Stimulated activated CD4-positive, alpha-beta T cell treated with anti-CD3 and anti-CD28 coated beads, TNF-alpha, amount 100 ng/mL, for 4 hours (primary cell): ENCODE data around the gene GALNT16.

ENCODE experiments used
- DNase-seq, 3 experiments: peaks; one replicate each; pipeline ENCODE4 v3.0.0-alpha.2; 2020; ENCODE audit warnings: low read depth in 3 of 3

Gene GALNT16

DNA sequence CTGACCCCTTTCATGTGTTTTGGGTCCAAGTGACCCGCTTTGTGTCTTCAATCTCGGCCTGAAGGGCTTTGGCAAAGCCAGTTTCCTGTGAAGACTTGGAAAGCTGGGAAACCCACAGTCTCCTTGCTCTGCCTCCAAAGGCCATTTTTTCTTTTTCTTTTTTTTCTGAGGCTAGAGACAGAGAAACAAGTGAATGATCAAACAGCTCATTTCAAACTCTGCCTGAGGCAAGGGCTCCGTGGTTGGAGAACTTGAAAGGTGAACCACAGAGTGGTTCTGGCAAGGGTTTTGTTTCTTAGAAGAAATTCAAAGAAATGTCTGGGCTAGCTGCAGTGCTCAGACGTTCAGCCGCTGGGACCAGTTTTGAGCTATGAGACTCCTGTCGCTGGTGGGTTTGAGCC is 75.4 kb downstream of the GALNT16 start:
- no peak for DNase-seq

DNA sequence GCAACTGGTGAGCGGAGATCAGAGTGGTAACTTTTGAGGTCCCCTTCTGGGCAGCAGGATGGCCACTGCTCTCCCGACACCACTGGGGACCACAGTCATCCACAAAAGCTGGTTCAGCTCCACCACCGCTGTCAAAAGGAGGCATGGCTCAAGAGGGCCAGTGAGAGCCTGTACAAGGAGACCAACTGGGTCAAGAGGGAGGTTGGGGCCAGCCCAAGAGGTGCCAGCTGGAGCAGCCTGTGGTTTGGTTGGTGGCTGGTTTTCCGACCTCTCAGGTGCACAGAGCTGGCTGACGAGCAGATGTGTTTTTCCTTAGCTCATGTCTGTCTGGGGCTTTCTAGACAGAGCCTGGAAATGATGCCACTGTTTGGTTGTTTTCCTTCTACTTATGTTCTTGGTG is 78.0 kb downstream of the GALNT16 start:
- DNase-seq, result no peak

DNA sequence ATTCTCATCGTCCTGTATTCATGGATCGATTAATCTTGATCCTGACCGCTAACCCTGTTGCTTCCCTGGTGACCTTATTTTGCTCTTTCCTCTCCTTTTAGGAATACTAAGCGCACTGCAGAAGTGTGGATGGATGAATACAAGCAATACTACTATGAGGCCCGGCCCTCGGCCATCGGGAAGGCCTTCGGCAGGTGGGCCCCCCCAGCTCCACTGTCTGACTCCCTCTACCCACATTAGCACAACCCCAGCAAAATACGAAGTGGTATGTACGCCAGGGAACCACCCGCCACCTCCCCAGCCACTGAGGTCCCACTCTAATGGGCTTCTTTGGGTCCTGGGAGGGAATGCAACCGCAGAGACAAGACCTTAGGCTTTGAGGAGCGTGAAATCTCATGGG is 79.5 kb downstream of the GALNT16 start:
- DNase-seq, result no peak

DNA sequence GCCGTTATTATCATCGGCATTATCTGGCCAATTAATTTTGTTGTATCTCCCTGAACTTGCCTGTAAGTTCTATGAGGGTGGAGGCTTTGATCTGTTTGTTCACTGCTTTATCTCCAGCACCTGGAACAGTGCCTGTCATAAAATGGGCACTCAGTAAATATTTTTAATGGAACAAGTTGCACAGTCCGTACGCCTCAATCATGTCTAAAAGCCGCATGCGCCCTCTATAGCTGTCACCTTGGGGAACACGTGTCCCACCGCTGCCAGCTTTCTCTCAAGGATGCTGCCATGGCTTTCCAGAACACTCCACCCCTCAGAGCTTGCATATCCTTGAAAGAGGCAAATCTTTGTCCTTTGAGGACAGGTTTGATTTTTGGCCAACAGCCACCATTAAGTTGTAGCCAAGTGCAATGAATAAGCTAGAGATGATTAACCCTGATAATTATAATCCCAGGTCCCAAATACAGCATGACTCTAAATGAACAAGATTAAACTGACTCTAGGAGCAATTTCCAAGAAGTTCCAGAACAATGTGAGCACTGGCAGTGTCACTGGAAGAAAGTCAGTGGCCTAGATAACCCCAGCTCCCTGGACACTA is 83.1 kb downstream of the GALNT16 start:
- DNase-seq, result no peak

DNA sequence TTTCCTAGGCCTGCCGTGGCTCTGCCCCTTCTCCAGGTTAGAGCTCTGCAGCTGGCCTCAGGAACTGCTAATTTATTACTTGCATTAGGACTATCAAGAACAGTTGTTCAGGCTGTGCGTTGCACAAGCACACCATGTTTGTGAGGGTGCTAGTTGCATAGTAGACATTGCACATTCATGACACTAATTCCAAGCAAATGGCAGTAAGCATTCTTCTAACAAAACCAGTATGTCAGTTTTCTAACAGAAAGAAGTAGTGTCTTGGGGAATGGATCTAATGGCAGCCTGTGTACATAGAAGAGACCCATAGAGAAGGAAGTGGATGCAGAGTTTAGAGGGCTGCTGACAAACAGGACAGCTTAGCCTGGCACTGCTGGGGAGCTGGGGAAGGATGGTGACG is 84.2 kb downstream of the GALNT16 start:
- no peak for DNase-seq

DNA sequence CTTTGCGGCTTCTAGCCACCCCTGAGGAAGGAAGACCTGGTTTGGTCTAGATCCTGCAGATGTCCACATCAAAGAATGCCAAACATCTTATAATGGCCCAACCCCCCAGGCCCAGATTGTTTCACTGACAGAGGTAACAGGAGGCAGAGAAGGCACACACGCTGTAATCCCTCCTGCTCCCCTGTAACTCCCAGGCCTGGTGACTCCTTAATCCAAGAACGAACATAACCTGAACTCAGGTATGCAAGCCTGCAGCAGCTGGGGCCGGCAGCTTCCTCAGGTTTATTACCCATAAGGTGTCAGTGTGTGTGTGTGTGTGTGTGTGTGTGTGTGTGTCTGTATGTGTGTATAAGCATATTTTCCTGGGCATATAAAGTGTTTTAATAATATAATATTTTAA is 85.4 kb downstream of the GALNT16 start:
- no peak for DNase-seq

DNA sequence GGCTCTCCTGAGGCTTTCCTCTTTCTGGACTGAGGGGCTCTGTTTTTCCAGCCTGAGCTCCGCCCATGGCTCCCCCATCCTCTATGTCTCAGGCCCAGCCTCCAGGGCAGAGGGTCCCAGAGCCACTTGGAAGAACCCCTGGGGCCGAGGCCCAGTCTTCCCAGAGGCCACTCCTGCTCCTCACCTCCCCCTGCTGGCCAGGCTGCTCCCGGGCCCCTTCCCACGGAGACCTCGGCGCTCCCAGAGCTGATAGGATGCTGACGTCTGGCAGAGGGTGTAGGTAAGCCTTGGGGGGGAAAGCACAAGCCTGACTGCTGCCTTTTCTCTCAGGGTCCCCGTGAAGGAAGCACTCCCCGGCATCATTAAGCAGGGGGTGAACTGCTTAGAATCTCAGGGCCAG is 86.8 kb downstream of the GALNT16 start:
- DNase-seq, result no peak

DNA sequence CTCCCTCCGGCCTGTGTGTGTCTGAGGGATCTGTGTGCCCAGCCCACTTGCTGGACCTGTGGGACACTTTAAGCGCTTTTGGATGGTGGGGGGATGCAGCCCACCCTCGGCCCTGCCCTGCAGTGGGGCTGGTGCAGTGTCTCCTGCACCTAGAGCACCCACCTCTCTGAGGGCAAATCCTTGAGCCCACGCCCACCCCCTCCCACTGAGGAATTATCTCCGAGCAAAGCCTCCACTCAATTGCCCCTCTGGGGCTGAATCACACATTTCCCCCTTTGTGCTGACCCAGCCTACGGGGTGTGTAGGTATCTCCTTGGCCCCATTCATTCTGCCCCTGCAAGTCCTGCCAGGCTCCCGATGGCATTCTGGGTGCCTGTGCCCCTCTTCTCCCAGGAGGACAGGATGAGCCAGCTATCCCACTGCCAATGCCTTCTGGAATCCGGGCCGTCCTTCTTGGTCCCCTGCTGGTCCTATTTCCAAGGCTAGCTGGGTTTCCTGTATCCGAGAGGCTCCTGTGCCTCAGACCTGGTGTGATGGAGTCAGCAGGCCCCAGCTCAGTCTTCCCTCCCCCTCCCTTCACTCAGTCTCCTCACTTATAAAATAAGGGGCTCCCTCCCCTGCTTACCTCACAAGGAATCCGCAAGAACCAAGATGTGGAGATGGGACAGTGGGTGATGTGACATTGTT is 89.3 kb downstream of the GALNT16 start:
- DNase-seq, result no peak

DNA sequence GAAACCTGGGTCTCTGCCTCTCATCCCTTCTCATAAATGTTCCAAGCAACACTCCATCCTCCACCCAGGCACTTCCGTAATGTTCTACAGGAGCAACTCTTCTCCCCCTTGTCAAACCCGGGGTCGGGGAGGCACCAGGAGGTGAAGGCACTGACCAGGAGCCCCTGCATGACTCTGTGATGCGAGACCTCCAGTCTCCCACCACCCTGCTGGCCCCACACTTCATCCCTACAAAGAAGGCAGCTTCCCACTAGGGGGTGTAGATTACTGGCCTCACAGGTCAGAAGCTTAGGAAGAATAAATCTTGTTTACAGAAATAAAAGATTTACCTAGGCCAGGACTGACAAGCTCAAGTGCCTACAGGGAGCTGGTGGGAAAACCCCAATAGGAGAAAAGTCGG is 90.9 kb downstream of the GALNT16 start:
- DNase-seq, result no peak

DNA sequence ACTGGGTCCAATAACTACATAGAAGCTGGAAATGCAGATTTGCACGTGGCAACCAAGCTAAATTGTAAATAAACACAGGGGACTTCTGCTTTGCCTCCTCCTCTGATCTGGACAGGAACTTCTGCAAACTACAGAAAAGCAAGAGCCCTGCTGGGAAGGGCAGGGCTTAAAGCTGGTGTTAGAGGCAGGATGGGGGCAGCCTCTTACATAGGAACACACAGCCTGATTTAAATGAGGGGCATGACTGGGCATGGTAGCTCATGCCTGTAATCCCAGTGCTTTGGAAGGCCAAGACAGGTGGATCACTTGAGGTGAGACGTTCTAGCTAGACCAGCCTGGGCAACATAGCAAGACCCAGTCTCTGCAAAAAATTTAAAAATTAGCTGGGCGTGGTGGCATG is 91.4 kb downstream of the GALNT16 start:
- no peak for DNase-seq

DNA sequence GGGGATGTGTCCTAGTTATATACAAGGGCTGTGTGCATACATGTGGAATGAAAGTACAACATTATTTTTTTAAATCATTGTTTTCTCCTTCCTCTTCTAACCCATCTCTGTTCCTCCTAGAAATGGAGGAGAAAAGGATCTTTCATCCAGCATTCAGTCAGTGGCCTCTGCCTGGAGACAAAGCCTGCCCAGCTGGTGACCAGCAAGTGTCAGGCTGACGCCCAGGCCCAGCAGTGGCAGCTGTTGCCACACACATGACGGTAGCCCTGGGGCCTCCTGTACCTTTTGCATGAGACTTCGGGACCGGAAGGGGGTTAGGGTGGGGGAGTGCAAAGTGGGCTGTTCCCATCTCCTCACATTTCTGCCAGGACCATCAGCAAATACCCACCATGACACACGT is 92.0 kb downstream of the GALNT16 start:
- no peak for DNase-seq

DNA sequence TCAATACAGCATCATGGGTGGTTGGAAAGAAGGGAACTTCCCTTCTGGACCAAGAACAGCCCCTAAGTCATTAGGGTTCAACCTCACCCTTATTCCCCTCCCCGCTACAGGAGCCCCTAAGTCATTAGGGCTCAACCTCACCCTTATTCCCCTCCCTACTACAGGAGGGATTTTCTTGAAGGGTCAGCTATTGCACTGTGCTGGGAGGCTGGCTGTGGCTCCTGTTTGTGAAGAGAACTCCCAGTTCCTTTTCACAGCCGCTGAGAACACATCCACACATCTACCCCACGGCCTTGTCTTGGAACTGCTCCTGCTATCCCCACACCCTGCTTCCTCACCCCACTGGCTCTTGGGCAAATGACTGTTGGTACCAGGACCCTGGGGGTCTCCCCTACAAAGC is 93.2 kb downstream of the GALNT16 start:
- DNase-seq, result no peak

DNA sequence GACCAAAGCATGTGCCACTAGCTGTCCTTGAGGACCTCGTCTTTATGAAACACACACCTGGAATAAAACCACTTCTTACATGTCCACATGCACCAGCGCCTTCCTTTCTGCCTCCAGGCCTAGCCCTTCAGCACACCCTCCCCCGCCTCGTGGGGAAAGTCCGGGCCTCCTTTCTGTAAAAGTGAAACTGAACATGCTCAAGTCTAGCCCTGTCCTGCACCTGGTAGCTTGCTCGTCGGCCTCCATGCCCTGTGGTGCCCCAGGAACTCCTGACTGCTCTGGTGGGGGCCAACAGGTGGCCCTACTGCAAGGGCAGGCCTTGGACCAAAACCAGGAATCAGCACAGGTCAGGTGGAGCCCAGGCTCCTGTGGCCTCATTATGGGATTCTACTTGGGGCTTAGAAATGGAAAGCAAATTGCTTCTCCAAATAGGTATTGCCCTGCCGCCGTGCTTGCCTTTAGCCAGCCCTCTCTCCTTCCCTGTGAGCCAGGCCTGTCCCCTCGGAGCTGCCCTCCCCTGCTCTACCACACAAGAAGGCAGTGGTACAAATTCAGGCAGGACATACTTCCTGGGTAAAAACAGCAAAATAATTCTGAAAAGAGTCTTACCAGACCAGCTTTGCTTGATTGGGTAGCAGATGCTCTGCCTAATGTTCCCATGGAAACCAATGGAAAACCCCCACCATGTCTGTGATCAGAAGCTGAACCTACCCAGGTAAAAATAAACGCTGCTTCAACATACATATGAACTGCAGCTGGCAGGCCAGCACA is 94.6 kb downstream of the GALNT16 start:
- peak; percentile 26 to 52 (median 37) for DNase-seq

DNA sequence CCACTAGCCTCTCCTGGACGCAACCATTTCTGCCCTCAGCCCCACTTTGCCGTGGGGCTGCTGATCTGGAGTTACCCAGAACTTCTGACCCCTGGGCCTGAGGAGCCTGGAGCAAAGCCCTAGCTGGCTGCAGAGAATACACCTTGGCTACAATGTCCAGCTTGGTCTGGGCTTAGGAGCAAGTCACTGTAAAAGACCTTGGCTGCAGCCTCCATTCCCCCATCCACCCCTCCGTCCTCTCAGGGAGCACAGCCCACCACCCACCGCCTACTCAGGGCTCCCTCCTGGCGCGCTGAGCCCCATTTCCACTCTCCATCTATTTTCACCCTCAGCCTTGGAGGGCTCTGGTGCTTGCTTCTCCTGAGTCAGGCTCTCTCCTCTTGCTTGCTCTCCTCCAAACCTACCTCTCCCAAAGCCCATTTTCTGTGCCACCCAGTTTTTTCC is 95.2 kb downstream of the GALNT16 start:
- no peak for DNase-seq

DNA sequence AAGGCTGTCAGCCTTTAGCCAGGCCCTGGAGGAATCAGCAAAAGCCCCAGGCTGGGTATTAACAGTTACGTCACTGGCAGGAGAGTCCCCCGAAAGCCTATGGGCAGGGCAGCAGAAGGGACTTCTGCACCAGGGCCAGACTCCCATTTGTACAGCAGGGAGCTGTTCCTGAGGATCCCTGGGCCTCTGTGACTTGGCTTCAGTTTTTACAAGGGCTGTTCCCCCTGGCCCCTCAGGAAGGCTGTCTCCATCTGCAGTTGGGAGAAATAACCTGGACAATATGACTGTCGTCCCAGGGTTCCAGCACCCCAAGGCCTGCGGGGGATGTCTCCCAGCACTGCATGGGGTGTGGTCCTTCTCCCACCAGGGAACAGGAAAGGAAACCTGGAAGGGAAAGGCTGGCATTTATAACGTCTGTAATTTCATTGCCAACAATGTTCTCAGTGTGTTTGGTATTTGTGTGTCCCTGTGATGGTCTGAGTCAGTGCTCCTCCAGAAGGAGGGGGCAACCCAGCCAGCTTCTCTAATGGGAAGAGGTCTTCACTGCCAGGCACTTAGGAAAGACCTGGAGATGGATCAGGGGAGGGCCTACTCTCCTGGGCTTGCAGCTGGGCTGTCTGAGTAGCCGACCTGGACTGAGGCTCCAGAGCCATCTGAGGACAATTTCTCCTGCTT is 95.8 kb downstream of the GALNT16 start:
- DNase-seq, result no peak

DNA sequence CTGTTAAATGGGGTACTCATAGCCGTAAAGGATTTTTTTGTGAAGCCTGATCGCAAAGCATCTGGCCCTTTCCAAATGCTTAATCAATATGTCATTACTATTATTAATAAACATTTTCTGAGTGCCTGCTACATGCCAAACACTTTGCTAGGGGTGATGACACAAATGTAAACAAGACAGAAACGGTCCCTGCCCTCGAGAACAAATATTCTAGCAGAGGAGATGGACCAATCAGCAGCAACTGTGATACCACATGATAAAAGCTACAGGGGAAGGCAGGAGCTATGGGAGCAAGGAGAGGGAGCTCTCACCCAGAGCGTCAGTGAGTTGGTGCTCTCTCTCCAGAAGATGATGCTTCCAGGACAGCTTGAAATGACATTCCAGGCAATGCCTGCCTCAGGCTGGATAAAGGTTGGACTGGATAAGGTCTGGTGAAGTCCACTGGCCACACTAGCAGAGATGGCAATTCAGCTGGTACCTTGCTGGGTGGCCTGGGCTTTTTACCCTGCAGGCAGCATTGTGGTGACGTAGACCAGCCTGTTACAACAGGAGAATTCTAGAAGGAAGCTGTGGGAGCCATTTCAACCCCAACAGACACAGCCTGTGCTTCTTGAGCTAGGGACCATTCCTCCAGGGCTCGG is 97.1 kb downstream of the GALNT16 start:
- no peak for DNase-seq

DNA sequence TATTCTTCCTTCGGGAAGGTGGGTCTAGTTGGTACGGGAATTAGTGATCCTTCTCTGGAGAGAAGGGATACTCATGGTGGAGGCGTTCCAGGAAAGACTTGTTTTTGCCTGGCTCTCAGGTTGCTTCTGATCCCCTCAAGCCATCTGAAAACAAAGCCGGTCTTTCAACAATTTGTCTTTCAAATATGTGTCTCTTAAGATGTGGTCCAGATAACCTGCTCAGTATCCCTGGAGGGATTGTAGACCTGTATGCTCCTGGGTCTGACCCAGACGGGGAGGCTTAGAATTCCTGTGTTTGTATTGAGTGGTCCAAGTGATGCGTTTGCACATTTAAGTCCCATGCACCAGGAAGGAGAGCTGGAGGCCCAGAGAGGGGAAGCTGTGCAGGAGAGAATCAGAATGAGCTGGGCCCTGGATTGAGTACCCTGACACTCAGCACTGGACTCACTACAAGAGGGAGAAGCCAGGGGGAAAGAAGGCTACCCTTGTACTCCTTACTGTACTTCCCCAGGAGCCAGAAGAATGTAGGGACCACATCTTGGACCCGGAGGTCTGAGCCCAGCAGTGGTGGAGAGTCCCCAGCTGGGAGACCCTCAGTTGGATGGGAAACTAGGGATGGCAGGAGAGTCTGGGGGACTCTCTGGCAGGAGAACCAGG is 97.7 kb downstream of the GALNT16 start:
- no peak for DNase-seq

DNA sequence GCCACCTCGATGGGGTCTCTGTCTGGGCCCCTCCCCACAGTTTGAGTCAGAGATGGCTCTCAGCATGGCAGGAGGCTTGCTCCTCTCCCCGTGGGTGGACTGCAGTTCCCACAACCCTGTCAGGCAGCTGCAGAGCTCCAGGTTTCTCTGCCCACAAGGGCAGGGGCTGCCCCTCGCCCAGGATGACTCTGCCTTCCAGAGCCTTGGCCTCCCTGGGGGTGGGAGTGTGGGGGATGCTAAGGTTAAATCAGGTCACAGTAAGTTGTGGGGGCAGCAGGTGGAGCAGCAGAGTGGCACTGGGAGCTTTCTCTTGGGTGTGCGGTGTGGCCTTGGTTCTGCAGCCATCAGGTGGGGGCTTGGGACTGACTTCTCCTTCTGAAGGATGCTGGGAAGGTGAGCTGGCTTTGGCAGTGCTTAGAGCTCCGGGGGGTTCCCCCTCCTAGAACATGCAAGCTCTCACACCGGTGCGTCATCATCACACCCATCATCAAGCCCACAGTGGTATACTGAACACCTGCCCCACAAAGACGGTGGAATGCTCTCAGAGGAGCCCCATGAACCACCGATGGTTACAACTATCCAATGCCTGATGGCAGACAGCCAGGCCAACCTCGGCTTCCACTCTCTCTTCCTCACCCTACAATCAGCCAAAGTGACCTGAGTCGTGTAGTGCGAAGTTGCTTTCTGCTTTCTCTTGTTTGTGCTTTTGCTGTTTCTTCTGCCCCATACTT is 98.4 kb downstream of the GALNT16 start:
- no peak for DNase-seq

DNA sequence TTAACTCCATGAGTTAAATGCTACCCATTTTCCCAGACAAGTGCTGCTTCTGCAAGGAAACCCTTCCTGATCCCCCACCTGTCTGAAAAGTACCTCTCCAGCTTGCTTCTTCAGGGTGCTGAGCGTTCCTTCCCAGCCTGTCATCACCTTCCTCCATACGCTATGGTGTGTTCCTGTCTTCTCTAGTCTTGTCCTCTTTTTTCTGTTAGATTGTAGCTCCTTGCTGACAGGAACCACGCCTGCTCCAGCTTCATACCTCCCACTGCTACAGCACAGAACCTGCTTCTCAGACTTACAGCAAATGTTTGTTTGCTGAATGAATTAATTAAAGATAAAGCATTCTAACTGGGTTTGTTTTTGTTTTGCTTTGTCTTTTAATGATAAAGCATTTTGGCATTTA is 99.0 kb downstream of the GALNT16 start:
- DNase-seq, result no peak

DNA sequence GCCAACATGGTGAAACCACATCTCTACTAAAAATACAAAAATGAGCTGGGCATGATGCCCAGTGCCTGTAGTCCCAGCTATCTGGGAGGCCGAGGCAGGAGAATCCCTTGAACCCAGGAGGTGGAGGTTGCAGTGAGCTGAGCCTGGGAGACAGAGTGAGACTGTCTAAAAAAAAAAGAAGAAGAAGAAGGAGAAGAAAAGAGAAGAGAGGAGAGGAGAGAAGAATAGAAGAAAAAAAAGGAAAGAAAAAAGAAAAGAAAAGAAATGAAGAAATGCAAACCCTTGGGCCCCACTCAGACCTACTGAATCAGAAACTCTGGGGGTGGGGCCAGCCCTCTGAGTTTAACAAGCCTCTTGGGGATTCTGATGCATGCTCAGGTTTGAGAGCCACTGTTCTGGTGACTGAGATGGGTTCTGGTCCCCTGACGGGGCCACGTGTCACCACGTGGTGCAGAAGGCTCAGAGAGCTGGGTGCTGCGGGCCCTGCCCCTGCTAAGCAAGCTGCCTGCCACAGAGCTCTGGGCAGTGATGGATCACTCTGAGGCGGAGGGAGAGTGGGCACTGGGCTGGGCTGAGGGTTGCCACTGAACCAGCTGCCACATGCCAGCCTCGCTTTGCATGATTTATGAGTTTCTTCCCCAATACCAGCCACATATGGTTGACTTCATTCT is 100.6 kb downstream of the GALNT16 start:
- DNase-seq, result no peak
